Aorta (tissue), 5 donors: ENCODE measurements around the gene PNPLA5. TPM values are rescaled to one million over a fixed set of nuclear protein-coding genes. Genes with fewer than 3 reads are reported as not detected.
"Not testable (repeated sequence)": the region's sequence is repeated elsewhere in the genome, so short reads cannot be mapped to it uniquely, and the experiment has no call there.

ENCODE experiments used
- ATAC-seq: fragments of 200-7000 bp; cut with Tn5 transposase; one replicate; pipeline ENCODE4 v1.9.1; 2022; ENCODE audit warnings: moderate library complexity; ENCODE audit not compliant: low FRiP score
- DNase-seq, 2 donors: peaks; one replicate each; pipeline ENCODE4 v3.0.0-alpha.2; 2020
- H3K27ac ChIP-seq, 2 donors: one replicate each; pipeline ENCODE4 v1.5.1; 2013; ENCODE audit warnings: low read length in 2 of 2, mild to moderate bottlenecking in 2 of 2, moderate library complexity in 2 of 2, control low read depth in 1 of 2, inconsistent platforms in 1 of 2, low read depth in 1 of 2
- H3K27me3 ChIP-seq, 2 donors: one replicate each; pipeline ENCODE4 v1.6.1; 2013; ENCODE audit warnings: control low read depth in 1 of 2, low read length in 1 of 2, mild to moderate bottlenecking in 1 of 2, moderate library complexity in 1 of 2; ENCODE audit not compliant: insufficient read depth in 2 of 2, control insufficient read depth in 1 of 2
- H3K36me3 ChIP-seq, 2 donors: one replicate each; pipeline ENCODE4 v1.6.1; 2013; ENCODE audit warnings: control low read depth in 1 of 2, low read length in 1 of 2, mild to moderate bottlenecking in 1 of 2; ENCODE audit not compliant: insufficient read depth in 2 of 2, control insufficient read depth in 1 of 2
- H3K4me1 ChIP-seq, 2 donors: one replicate each; pipeline ENCODE4 v1.6.1; 2013; ENCODE audit warnings: low read length in 2 of 2, control low read depth in 1 of 2, mild to moderate bottlenecking in 1 of 2, moderate library complexity in 1 of 2; ENCODE audit not compliant: insufficient read depth in 2 of 2, control insufficient read depth in 1 of 2
- H3K4me3 ChIP-seq, 2 donors: one replicate each; pipeline ENCODE4 v1.5.1; 2013; ENCODE audit warnings: low read length in 2 of 2, control low read depth in 1 of 2, mild to moderate bottlenecking in 1 of 2
- H3K9me3 ChIP-seq: one replicate; pipeline ENCODE4 v1.6.1; 2013; ENCODE audit warnings: mild to moderate bottlenecking, low read length; ENCODE audit not compliant: control insufficient read depth
- whole genome bisulfite sequencing, 2 donors: extraction: QIAGEN DNeasy Blood & Tissue Kit; methylation state at CpG; one replicate each; pipeline ENCODE4 v1.1.7; 2013; 5-methylcytosine and 5-hydroxymethylcytosine counted together
- intact Hi-C, 2 donors: fragments of 100-400 bp; cut with DNase I; formaldehyde crosslinking; loops; one replicate each; pipeline versions ENCODE4 v1.14.2 to v1.15.0; 2022
- polyA plus RNA-seq, 2 donors: library from polyadenylated mRNA; stranded (reverse); fragments of 200-250 nt; gene quantifications; one replicate each; pipeline ENCODE4 v1.2.3, GENCODE V29; 2013
- total RNA-seq, 2 donors: library from RNA; stranded (reverse); fragmentation: NEBNext Ultra II Directional; extraction: Animal tissue kit (Norgen Biotek cat#: 25700); gene quantifications; one replicate each; pipeline ENCODE4 v1.2.1, GENCODE V29; 2021
- donor health status: healthy with polysubstance abuse.
- donor health status: Bipolar disorder and iron deficiency.
- donor health status: DM: no; HTN: no; CAD: no.
- donor health status: DM: no; HTN: no; CAD: no.
- donor health status: DM: yes; HTN: yes; CAD: no.

PNPLA5 gene
- total and polyA plus RNA-seq, 4 donors = 0.50 TPM; not detected in 3

GRCh38 chr22:43909708-43910107, 17.9 kb upstream of the PNPLA5 start:
- H3K4me1 ChIP-seq = no peaks in the 10 kb centered on the region
- no peak for ATAC-seq
- no peaks in the 10 kb centered on the region for H3K9me3 ChIP-seq
- no peak overlapping the region for H3K4me3 ChIP-seq
- intact Hi-C loops = no loop called here
- H3K27ac ChIP-seq = no peak overlapping the region
- H3K36me3 ChIP-seq = no peaks in the 10 kb centered on the region
- DNase-seq = no peak
- H3K27me3 ChIP-seq = no peaks in the 10 kb centered on the region
- WGBS, 2 donors = 88% methylated on average over 1 of the region's 1 CpG

GRCh38 chr22:43905681-43906080, 13.9 kb upstream of the PNPLA5 start:
- ATAC-seq (no peak), DNase-seq (no peak)
- intact Hi-C loops = no loop called here
- WGBS, 2 donors = 30 to 37% methylated on average over 7 of the region's 7 CpGs
- Histone ChIP-seq H3K4me3 (no peak overlapping the region), H3K27me3 (no peaks in the 10 kb centered on the region), H3K4me1 (no peaks in the 10 kb centered on the region), H3K27ac (no peak overlapping the region), H3K9me3 (no peaks in the 10 kb centered on the region), H3K36me3 (no peaks in the 10 kb centered on the region)

GRCh38 chr22:43904412-43904811, 12.6 kb upstream of the PNPLA5 start:
- H3K4me1 ChIP-seq, H3K4me3 ChIP-seq, H3K27ac ChIP-seq, H3K36me3 ChIP-seq, DNase-seq, ATAC-seq, H3K9me3 ChIP-seq, intact Hi-C loops, H3K27me3 ChIP-seq: not testable (repeated sequence)
- WGBS, 2 donors = 20 to 35% methylated on average over 11 to 12 of the region's 12 CpGs

DNA sequence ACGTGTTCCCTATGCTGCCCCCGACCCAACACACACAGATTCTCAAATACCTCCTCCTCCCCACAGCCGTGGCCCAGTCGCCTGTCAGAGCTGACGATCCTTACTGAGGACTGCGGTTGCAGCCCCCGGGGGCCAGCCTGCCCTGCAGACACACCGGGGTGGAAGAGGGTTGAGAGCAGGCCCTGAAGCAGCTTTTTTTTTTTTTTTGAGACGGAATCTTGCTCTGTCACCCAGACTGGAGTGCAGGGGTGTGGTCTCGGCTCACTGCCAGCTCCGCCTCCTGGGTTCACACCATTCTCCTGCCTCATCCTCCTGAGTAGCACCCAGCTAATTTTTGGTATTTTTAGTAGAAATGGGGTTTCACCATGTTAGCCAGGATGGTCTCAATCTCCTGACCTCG, 11.2 kb upstream of the PNPLA5 start:
- H3K27me3 ChIP-seq, intact Hi-C loops: not testable (repeated sequence)

DNA sequence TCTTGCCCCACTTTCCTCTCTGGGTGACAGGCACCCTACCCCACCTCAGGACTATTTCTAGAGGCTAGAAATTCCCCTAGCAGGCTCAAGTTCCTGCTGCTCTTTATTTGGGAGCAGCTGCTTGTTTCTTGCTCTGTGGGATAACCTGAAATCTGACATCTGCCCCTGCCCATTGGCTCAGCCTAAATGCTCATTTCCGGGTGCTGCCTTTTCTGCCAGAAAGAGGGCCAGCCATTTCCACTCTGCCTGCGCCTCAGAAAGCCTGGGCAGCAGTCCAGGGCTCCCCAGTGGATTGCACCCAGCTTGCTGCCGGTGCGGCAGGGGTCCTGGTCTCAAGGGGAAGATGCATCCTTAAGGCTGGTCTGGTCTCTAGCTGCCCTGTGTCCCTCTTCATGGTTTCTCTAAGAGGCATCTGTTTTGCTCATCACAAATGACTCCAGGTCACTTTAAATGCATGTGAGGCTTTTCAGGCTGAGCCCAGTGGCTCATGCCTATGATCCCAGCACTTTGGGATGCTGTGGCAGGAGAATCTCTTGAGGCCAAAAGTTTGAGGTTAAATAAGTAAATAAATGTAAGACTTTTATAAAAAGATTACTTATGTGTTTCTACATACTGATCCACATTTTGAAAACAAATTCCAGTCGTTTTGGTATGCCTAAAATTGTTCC, 10.3 kb upstream of the PNPLA5 start:
- Histone ChIP-seq H3K4me1 (no peaks in the 10 kb centered on the region), H3K27me3 (no peaks in the 10 kb centered on the region), H3K36me3 (no peaks in the 10 kb centered on the region), H3K4me3 (no peak overlapping the region), H3K27ac (no peak overlapping the region), H3K9me3 (no peaks in the 10 kb centered on the region)
- intact Hi-C loops = no loop called here
- DNase-seq = no peak
- 22 to 39% methylated on average over 5 of the region's 5 CpGs for WGBS, 2 donors
- ATAC-seq = no peak

More for the DNA sequence above, 11.2 kb upstream of the PNPLA5 start:
- not testable (repeated sequence) for ATAC-seq, H3K4me1 ChIP-seq, H3K4me3 ChIP-seq, H3K27ac ChIP-seq, H3K9me3 ChIP-seq, DNase-seq, H3K36me3 ChIP-seq
- WGBS, 2 donors = 65 to 68% methylated on average over 12 of the region's 12 CpGs

DNA sequence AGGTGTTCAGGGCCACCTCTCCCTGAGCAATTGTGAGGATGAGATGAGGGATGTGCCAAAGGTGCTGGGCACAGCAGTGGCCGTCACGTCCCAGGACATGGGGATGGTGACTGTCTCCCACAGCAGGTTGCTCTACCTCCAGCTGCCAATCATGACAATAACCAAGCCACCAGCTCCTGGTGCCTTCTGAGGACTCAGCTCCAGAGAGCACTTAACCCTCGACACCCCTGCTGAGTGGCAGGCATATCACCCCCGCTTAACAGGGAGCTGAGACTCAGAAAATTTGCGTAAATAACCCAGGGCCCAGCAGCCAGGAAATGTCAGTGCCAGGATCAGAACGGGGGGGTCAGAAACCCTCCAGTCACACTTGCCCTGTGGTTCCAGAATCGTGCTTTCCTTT, 8.4 kb upstream of the PNPLA5 start:
- ATAC-seq = no peak
- intact Hi-C loops = no loop called here
- Histone ChIP-seq H3K27me3 (no peaks in the 10 kb centered on the region), H3K4me3 (no peak overlapping the region), H3K27ac (no peak overlapping the region), H3K9me3 (no peaks in the 10 kb centered on the region), H3K4me1 (no peaks in the 10 kb centered on the region), H3K36me3 (no peaks in the 10 kb centered on the region)
- DNase-seq = no peak
- WGBS, 2 donors = 48 to 52% methylated on average over 7 of the region's 7 CpGs

DNA sequence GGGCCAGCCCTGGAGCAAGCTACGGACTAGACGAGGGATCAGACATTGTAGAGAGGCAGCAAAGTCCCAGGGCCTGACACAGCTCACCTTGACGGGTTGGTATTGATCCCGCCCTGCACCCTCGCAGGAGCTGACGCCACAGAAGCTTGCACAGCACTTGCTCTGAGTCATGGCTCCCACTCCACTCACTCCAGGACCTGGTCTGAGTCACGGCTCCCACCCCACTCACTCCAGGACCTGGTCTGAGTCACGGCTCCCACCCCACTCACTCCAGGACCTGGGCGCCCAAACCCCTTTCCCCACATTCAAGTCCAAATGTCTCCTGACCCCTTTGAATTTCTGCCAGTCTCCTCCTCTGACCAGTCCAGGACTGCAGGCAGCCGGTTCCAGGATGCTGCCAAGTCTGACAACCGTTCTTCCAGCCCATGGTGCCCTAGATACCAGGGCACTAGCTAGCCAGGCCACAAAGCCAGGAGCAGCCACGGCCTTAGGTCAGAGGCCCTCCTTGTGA, 6.0 kb upstream of the PNPLA5 start:
- Histone ChIP-seq H3K36me3 (no peaks in the 10 kb centered on the region), H3K4me1 (no peaks in the 10 kb centered on the region), H3K4me3 (no peak overlapping the region), H3K9me3 (no peaks in the 10 kb centered on the region), H3K27ac (no peak overlapping the region), H3K27me3 (no peaks in the 10 kb centered on the region)
- ATAC-seq = no peak
- 44 to 54% methylated on average over 12 of the region's 12 CpGs for WGBS, 2 donors
- DNase-seq = no peak
- intact Hi-C loops = no loop called here

- H3K4me1 ChIP-seq = no peaks in the 10 kb centered on the region
- ATAC-seq = no peak
- H3K27me3 ChIP-seq = no peaks in the 10 kb centered on the region
- no peak overlapping the region for H3K27ac ChIP-seq
- no peak overlapping the region for H3K4me3 ChIP-seq
- H3K9me3 ChIP-seq = no peaks in the 10 kb centered on the region
- peak in 1 of 2 donors; percentile 26 for DNase-seq
- 46 to 48% methylated on average over 11 of the region's 11 CpGs for WGBS, 2 donors
- no peaks in the 10 kb centered on the region for H3K36me3 ChIP-seq
- intact Hi-C loops = no loop called here
Measured at GRCh38 chr22:43895986-43896645, 4.3 kb upstream of the PNPLA5 start.

DNA sequence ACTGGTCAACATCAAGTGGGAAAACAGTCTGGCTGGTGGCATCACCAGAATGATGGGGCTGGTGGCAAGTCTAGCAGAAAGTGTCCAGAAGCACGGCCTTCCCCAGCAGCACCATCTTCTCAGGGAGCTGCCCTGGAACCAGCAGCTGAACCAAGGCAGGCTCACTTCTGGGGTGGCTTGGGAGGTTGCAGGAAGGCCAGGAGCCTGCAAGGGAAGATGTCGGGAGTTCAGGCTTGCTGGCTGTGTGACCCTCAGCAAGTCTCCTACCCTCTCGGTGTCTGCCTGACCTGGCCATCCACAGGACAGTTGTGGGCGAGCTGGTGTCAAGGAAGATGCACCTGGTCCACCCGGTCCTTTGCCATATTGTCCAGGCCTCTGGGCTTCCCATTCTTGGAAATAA, 2.3 kb upstream of the PNPLA5 start:
- DNase-seq (peak; percentile 38 to 44), ATAC-seq (no peak)
- no peaks in the 10 kb centered on the region for H3K4me1 ChIP-seq
- 83 to 87% methylated on average over 5 of the region's 5 CpGs for WGBS, 2 donors
- intact Hi-C loops = no loop called here
- H3K27ac ChIP-seq = no peak overlapping the region
- no peaks in the 10 kb centered on the region for H3K27me3 ChIP-seq
- H3K36me3 ChIP-seq = no peaks in the 10 kb centered on the region
- no peaks in the 10 kb centered on the region for H3K9me3 ChIP-seq
- no peak overlapping the region for H3K4me3 ChIP-seq
